ENCODE measurements around the gene NDUFS4.

DNA sequence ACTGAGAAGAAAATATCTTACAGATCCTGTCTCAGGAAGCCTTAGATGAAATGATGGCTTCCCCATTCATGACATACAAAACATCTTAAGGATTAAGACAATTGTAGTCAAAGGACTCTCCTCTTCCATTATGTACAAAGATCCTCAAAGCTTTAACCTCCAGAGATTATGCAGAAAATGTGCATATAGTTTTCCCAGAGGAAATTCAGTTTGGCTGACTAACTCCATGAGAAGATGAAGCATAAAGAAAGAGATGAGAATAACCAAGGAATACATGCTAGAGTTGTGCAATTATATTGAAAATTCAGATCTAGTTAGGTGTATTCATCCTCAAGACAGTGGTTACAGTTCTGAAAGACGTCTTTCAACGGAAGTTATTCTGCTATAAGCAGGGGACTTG lies 18.6 kb upstream of the NDUFS4 start:
- TF ChIP-seq POLR2A (IDR thresholded peaks at IDR 0.05) (no peak), CTCF (IDR thresholded peaks at IDR 0.05) (no peak)

Data from testis (tissue), 2 donors.